GDM1 (cell line): ENCODE data around the gene ARHGEF2.
"Not testable (repeated sequence)": the region's sequence is repeated elsewhere in the genome, so short reads cannot be mapped to it uniquely, and the experiment has no call there.

Experiments used
- DNase-seq: peaks from one replicate; lab custom pipeline; 2025; lab: John Stamatoyannopoulos, UW

Gene ARHGEF2

GRCh38 chr1:155990005-155990739 is 11.8 kb upstream of the ARHGEF2 start:
- peak; percentile 18 for DNase-seq

DNA sequence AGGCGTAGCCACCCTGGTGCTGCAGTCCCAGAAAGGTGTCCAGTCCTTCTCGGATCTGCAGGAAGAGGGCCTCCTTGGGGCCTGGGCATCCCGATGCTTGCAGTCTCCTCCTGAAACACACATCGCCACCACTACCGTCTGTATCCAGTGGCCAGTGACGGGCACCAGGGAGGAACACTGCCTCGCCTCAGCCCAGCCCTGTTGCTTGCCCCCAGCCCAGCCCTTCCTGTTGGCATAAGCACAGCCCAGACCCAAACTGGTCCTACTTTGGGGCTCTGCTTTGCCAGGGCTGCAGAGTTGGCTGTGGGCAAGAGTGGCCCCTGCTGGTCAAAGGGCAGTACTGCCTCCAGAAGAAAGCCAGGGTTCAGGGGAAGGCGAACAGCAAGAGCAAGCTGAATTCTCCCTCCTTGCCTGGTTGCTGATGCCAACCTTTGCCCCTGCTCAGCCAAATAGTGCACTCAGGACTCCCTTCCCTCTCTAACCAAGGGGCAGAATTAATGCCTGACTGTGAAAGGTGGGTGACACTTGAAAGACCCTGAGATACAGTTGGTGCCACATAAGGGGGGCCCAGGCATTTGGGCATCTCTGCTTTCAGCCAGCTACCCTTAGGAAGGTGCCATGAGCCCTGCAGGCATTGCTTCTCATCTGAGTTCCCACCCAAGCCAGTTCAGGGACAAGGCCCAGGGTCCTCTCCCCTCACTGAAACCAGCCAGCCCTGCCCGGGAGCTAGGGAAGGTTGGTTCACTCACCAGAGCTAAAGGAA is 11.1 kb upstream of the ARHGEF2 start:
- peak; percentile 72 for DNase-seq

- DNase-seq: not testable (repeated sequence)
Measured at GRCh38 chr1:155984903-155985645, 6.7 kb upstream of the ARHGEF2 start.

DNA sequence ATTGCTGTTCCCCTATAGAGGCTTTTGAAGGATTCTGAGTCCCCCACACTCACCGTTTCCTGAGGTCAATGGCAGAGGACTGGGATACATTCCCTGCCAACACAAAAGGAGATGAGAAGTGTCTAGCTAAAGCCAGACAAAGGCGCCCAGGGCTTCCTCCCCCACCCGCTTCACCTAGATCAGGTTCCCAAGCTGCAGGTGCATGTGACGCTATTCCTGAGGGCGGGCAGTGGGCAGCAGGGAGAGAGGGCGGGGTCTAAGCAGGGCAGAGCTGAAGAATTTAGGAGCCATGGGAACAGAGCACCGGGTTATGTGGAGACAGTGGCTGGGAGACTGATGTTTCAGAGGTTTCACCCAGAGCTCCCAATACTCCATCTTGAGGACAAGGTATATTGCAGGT is 6.0 kb upstream of the ARHGEF2 start:
- no peak for DNase-seq

DNA sequence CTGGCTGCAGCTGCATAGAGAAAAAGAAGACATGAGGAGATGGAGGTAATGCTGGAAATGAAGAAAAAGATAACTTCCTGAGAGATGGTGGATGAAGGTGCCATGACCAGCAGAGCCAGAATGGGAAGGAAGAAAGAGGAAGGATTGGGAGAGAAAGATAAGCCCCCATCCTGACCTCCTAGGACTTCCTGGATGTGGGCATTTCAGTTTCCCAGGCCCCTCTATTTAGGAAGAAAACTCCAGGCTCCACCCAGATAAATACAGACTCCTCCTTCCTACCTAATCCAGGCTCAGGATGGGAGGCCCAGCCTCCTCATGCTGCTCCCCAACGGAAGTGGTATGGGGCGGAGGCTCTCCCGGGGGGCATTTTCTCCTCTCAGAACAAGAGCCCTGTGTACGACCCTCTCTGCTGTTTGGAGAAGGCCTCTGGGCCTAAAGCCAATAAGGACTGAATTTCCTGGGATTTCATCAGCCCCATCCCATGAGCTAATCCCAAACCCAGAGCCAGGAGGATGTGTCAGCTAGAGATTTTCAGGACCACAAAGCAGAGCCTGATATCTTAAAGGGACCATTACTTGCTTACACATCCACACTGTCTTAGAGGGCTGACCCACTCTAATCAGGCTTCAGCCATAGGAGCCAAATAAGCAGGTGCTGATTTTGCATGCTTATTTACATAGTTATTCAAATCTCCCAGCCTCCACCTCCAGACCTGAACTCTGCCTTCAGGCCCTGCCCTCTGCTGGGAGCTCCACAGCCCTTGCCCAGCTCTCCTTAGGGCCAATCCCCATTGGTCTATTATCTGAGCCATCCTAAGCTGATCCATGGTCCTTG is 5.1 kb upstream of the ARHGEF2 start:
- no peak for DNase-seq

GRCh38 chr1:155982106-155982505 is 3.8 kb upstream of the ARHGEF2 start:
- no peak for DNase-seq

DNA sequence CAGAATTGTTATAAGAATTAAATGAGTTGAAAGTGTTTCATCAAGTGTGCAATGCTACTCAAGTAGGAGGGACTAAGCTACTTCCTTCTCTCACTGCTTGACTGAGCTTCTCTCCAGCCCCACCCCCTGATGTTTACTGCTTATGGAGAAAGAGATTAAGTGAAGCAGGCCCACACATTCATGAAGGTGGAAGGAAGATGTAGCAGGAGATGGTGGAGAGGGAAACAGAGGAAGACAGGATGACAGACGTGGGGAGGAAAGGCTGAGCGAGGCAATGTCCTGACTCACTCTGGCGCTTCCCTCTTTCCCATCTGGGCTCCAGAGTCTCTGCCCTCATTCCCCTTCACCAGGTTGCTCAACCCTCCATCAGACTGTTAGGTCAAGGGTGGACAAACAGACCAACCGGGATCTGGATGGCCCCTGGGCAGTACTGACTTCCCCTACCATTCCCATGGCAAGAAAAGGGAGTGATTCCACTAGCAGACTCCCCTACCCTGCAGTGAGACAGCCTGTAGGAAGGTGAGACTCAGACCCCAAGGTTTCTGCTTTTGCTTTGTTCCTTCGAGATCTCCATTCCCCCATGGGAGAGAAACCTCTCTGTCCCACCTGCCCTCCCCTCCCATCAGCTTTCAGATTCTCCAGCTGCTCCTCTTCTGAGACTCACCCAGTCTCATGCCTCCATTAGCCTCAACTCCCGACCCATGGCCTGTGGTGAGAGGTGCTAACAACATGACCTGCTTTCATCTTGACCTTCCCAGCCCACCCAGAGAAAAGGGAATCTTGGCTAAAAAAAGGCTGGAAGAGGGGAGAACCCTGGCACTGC is 3.1 kb upstream of the ARHGEF2 start:
- DNase-seq: peak; percentile 17

GRCh38 chr1:155979597-155980343 is 1.4 kb upstream of the ARHGEF2 start:
- DNase-seq: no peak

GRCh38 chr1:155978973-155979429 is 654 bp upstream of the ARHGEF2 start:
- DNase-seq: no peak

DNA sequence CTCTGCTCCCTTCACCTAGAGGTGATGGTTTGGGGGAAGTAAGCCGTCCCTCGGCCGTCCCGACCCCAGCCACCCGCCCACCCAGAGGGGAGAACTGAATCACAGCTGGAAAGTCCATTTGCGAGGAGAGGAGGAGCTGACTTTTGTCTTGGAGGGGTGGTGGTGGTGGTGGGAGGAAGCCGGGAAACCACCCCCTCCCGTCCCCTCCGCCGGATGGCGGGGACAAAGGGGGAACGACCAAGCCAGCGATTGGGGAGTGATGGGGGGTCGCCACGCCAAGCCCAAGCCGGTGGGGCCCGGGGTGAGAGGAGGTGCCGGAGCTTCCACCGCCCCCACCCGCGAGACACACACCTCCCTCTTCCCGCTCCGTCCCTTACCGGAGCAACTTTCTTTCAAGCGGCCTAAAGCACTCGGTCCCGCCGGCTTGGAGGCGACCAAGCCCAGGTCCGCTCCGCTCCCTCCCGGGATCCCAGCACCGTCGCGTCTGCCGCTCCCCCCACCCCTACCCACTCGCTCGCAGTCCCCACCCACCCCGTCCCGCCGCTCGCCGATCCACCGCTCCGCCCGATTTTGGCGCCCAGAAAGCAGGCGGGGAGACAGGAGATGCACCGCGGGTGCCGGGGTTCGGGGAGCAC is 540 bp downstream of the ARHGEF2 start:
- no peak for DNase-seq

- DNase-seq: no peak
Measured at GRCh38 chr1:155976913-155977689, 1.2 kb downstream of the ARHGEF2 start.

- DNase-seq: peak; percentile 91
Measured at GRCh38 chr1:155976062-155976912, 2.1 kb downstream of the ARHGEF2 start.

GRCh38 chr1:155975375-155976061 is 2.8 kb downstream of the ARHGEF2 start:
- DNase-seq: no peak

DNA sequence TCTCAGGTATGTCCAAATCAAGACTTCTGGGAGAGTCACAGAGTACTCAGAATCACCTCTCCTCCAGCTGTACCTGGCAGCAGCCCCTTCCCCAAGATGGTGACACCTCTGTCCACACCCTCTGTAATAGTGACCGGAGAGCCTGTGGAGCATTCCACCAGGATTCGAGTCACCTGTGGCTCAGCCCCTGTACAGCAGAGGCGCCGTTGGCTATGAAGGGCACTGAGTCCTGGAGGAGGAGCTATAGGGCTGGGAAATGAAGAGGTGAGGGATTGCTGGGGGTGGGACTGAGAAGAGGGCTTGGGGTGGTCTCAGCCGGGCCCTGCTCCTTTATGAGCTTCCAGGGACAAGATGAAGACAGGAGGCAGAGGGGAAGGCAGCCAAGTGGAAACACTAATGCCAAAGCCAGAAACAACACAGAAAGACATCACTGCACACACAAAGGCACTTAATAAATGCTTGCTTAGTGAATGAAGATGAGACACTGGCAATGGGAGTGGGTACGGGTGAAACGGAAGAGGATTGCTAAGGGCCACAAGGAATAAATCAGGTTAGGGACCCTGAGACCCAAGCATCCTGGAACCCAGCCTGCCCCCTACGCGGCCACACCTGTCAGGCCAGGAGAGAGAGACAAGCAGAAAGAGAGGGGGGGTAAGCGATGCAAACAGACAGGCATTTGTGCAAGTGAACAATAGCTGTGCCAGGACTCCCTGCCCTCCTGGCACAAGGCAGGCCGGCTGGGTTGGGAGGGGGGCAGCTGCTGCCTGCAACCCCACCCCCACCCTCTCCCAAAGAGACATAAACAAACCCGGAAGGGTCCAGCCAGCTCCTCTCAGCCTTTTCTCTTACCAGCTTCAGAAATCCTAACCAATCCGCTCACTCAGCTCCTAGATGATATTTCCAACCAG is 3.9 kb downstream of the ARHGEF2 start:
- no peak for DNase-seq

- no peak for DNase-seq
Measured at GRCh38 chr1:155973723-155974122, 4.6 kb downstream of the ARHGEF2 start.
